SU-DHL-6 (cell line): ENCODE data around the gene CLPX.

Source experiments
- EZH2phosphoT487 ChIP-seq: fragments of 200-600 bp; sonication (generic), shearing (Covaris generic); conservative IDR thresholded peaks from 2 replicates; pipeline ENCODE4 v1.6.1; 2018; ENCODE audit warnings: mild to moderate bottlenecking, antibody characterized with exemption, low read length, moderate library complexity, mixed read lengths
- TF ChIP-seq, protein P1 (sequence below): fragments of 200-600 bp; sonication (generic); IDR thresholded peaks from one replicate; pipeline ENCODE4 v1.5.1; 2017; ENCODE audit warnings: antibody characterized with exemption, mild to moderate bottlenecking, low read length, moderate library complexity; ENCODE audit not compliant: insufficient read depth, poor library complexity, severe bottlenecking

DNA sequence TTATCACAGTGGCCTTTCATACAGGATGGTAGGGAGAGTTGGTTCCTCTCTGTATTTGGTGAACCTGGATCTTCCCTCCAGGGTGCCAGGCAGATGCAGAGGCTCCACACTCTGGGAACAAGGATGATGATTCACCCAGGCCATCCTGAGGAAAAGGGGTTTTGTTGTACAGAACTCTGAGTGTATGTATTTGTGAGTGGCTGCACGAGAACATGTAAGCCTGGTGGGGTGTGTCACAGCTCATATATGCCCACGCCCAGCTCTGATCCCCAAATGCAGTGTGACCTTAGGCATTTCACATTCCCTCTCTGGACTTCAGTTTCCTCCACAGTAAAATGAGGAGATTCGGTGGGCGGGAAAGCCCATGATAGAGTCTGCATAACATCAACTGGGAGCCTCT, 37.7 kb upstream of the CLPX start:
- TF ChIP-seq, protein P1, sequence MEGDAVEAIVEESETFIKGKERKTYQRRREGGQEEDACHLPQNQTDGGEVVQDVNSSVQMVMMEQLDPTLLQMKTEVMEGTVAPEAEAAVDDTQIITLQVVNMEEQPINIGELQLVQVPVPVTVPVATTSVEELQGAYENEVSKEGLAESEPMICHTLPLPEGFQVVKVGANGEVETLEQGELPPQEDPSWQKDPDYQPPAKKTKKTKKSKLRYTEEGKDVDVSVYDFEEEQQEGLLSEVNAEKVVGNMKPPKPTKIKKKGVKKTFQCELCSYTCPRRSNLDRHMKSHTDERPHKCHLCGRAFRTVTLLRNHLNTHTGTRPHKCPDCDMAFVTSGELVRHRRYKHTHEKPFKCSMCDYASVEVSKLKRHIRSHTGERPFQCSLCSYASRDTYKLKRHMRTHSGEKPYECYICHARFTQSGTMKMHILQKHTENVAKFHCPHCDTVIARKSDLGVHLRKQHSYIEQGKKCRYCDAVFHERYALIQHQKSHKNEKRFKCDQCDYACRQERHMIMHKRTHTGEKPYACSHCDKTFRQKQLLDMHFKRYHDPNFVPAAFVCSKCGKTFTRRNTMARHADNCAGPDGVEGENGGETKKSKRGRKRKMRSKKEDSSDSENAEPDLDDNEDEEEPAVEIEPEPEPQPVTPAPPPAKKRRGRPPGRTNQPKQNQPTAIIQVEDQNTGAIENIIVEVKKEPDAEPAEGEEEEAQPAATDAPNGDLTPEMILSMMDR = no peak
- TF ChIP-seq EZH2phosphoT487 = no peak
